ENCODE measurements around the gene MOG.

MOG gene

DNA sequence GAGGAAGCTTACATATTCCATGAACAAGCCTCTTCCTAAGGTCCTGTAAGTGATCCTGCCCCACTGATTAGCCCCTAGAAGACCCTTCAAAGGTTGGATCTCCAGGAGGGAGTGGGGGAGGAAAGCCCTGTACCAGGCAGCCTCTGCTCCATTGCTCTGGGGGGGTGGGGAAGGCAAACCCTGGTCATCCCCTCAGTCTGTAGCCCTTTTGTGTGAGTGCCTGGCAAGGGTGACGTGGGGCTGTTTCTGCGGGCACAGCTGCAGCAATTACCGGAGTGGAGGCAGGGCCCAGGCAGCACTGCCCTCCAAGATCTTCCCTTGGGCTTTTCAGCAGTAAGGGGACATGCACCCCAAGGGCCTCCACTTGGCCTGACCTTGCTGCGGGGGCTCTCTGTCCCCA is at the start of gene MOG:
MOG (plus strand) TSS at position 295 of the 400 bp plus-strand sequence. CDS start 118 bp downstream, outside the sequence.
- no peak for DNase-seq (ENCODE audit: low read depth)

DNA sequence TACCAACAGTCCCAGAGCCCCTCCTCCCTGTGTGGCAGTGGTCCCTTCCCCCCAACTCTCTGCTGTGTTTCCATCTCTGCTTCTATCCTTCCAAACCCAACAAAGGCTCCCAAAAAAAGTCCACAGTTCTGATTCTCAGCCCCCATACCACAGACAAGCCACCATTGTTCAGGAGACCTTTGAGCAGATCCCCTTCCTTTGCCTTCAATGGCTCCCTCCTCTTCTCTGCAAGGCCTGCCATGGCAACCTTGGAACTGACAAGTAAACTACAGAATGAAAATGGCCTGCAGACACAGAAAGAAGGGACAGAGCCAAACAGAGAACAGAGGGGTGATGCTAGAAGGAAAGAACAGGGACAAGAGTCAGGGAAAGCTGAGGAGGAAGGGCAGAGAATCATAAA is 48.8 kb upstream of the MOG start:
- DNase-seq (ENCODE audit: low read depth): no peak

- no peak for DNase-seq (ENCODE audit: low read depth)
These were observed 46.4 kb upstream of the MOG start for GRCh38 chr6:29610540-29610939.

- no peak for DNase-seq (ENCODE audit: low read depth)
These were observed 45.5 kb upstream of the MOG start for GRCh38 chr6:29611426-29611825.

- no peak for DNase-seq (ENCODE audit: low read depth)
These were observed 38.9 kb upstream of the MOG start for GRCh38 chr6:29617782-29618554.

GRCh38 chr6:29619578-29620160 is 37.2 kb upstream of the MOG start:
- DNase-seq (ENCODE audit: low read depth): no peak

DNA sequence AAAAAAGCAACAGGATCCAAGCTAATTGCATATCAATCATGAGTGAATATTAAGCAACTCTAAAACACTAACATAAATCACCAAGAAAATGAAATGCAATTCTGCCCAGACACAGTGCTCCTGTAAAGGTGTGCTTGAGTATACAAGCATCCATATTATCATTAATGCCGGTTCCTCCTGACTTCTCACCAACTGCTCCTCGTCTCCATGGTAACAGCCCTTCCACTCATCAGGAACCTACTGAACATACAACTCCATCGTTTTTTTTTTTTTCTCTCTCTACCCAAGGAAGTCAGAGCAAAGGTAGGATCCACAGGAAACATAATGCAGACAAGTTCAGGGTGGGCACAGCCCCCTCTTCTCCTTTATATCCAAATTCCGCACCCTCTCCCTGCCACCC is 36.3 kb upstream of the MOG start:
- DNase-seq (ENCODE audit: low read depth): no peak

- DNase-seq (ENCODE audit: low read depth): no peak
These were observed 32.4 kb upstream of the MOG start for GRCh38 chr6:29624520-29624961.

GRCh38 chr6:29625337-29625930 is 31.5 kb upstream of the MOG start:
- DNase-seq (ENCODE audit: low read depth): no peak

- no peak for DNase-seq (ENCODE audit: low read depth)
These were observed 29.7 kb upstream of the MOG start for GRCh38 chr6:29626948-29627754.

DNA sequence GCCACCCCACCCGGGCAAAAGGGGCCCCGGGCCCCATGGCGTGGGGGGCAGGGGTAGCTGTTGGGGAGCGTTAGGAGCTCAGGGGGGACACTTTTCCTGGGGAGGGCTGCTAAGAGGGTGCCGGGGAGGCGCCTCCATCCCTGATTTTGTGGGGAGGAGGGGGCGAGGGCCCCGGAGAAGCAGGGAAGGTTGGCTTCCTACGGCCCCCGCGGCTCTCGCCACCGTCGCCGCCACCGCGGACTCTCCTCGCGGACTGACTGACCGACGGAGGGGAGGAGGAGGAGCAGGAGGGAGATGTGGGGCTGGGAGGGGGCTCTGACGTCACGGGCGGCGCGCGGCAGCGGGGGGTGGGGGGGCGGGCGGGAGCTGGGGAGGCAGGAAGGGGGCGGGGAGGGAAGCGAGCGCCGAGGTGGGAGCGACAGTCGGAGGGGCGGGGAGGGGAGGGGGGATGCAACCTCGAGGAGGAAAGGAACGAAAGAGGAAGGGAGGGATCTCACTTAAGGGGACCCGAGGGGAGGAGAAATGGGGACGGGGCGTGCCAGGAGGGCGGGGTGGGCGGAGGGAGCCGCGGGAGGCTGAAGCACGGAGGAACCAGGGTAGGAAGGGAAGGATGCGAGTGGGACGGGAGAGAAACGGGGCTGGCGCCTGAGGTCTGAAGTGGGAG is 29.0 kb upstream of the MOG start:
- DNase-seq (ENCODE audit: low read depth): no peak

- no peak for DNase-seq (ENCODE audit: low read depth)
These were observed 28.2 kb upstream of the MOG start for GRCh38 chr6:29628419-29629281.

- no peak for DNase-seq (ENCODE audit: low read depth)
These were observed 27.3 kb upstream of the MOG start for GRCh38 chr6:29629571-29629970.

DNA sequence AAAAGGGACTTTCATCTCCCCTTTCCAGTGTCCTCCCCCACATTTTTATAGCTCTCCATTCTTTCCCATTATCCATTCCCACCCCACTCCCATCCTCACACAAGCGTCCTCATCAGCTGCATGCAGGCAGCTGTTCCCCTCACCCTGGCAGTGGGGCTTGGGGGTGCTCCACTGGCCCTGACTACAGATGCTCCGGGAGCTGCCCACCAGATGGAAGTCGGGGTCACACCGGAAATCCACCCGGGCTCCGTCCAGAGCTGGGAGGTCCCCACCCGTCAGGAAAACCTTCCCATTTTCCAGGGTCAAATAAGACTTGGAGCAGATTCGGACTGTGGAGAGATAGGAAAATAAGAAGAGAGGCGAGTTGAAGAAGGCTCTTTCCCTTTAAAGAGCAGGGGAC is 26.6 kb upstream of the MOG start:
- DNase-seq (ENCODE audit: low read depth): no peak

GRCh38 chr6:29631209-29631810 is 25.6 kb upstream of the MOG start:
- DNase-seq (ENCODE audit: low read depth): no peak

GRCh38 chr6:29631860-29632731 is 24.8 kb upstream of the MOG start:
- DNase-seq (ENCODE audit: low read depth): no peak

DNA sequence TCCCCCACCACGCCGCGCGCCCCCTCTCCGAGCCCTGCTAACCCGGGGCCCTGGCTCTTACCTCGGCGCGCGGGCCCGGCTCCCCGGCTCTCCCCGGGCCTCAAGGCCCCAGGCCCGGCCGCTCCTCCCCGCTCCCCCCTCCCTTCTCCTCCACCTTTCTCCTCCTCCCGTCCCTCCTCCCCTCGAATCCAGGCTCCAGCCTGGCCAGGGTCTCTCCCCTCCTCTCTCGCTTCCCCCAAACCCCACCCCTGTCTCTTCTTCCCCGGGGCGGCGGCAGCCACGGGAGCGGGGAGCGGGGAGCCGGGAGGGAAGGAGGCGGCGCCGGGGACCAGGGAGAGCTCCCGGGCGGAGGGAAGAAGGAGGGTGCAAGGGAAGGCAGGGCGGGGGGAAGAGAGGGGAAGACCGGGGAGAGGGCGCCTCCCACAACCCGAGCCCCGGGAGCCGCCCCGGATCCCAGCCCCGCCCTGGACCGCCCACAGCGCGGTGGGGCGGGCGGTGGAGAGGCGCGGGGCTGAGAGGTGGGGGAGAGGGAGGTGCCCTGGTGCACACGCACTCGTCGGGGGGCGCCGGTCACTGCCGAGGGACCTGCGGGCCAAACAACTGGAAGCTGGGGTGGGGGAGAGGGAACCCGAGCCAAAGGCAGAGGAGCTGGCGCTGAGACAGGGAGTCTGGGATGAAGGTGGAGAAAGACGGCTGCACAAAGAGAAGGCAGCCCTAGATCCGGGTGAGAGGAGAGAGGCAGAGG is 23.9 kb upstream of the MOG start, which contains the start of gene GABBR1:
GABBR1 (minus strand) TSS at position 395 of the 745 bp plus-strand sequence. CDS start 798 bp downstream, outside the sequence.
- no peak for DNase-seq (ENCODE audit: low read depth)

DNA sequence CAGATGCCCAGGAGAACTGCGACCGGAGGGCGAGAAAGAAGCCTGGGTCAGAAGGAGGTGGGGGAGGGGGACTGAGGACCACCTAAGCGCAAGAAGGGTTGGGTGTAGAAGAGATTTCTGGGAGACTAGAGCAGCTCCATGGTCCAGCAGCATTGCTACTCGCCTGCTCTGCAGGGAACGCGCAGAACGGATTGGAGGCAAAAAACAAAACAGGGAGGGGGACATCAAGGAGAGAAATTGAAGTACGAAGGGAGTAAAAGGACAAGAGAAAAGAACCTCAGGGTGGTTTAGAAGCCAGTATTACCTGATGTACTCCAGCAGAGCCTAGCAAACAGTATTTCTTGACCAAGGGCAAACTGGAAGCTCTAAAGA is 23.4 kb upstream of the MOG start:
- no peak for DNase-seq (ENCODE audit: low read depth)

DNA sequence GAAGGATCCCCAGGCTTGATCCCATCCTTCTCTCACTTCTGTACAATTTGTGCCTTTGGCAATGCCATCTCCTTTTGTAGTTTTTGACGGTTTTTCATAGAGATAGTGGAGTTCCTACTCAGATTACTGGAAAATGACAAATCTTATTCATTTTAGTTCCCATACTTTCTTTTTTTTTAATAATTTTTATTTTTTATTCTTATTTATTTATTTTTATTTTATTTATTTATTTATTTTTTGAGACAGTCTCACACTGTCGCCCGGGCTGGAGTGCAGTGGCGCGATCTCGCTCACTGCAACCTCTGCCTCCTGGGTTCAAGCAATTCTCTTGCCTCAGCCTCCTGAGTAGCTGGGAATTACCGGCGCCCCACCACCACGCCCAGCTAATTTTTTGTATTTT is 19.6 kb upstream of the MOG start:
- no peak for DNase-seq (ENCODE audit: low read depth)

All from stimulated activated CD8-positive, alpha-beta memory T cell treated with anti-CD3 and anti-CD28 coated beads, Interleukin-7, amount 100 ng/mL, for 24 hours (primary cell).